Brain microvascular endothelial cell (primary cell): ENCODE data around the gene SLC25A1.
"Not testable (repeated sequence)": the region's sequence is repeated elsewhere in the genome, so short reads cannot be mapped to it uniquely, and the experiment has no call there.

Experiments
- DNase-seq: peaks from one replicate; pipeline ENCODE4 v3.0.0-alpha.2; 2020
- H3K27ac ChIP-seq: fragments of 250-450 bp; sonication (Bioruptor Pico); 2 replicates; pipeline ENCODE4 v1.5.1; 2020; ENCODE audit warnings: mild to moderate bottlenecking, moderate library complexity
- H3K27me3 ChIP-seq: fragments of 250-450 bp; sonication (Bioruptor Pico); replicated peaks from 2 replicates; pipeline ENCODE4 v1.5.1; 2020; ENCODE audit warnings: mild to moderate bottlenecking
- H3K36me3 ChIP-seq: fragments of 250-450 bp; sonication (Bioruptor Pico); replicated peaks from 2 replicates; pipeline ENCODE4 v1.5.1; 2020; ENCODE audit warnings: mild to moderate bottlenecking
- H3K4me3 ChIP-seq: 2 replicates; pipeline ENCODE4 v1.5.1; 2011; ENCODE audit warnings: low read depth, mild to moderate bottlenecking, control low read depth, low read length, moderate library complexity
- CTCF ChIP-seq: IDR thresholded peaks from 2 replicates; pipeline ENCODE4 v1.5.1; 2011; ENCODE audit warnings: low read depth, mild to moderate bottlenecking, moderate library complexity, low read length, control low read depth, inconsistent platforms; ENCODE audit errors: missing control alignments
- in situ Hi-C: cut with HindIII; loops from 2 replicates; pipeline ENCODE4 v1.10.0; 2017; ENCODE audit warnings: low sequenced_read_pairs, low pct_ligation_motif_present

Gene SLC25A1

GRCh38 chr22:19169002-19169946 is 9.3 kb downstream of the SLC25A1 start:
- TF ChIP-seq CTCF: no peak
- peak overlapping the region; percentile 42 for H3K4me3 ChIP-seq

GRCh38 chr22:19168088-19168890 is 10.2 kb downstream of the SLC25A1 start:
- no peak for DNase-seq
- in situ Hi-C loops: no loop called here
- H3K27me3 ChIP-seq: peaks cover 32% of the 10 kb centered on the region
- peak; percentile 18 for TF ChIP-seq CTCF
- no peak overlapping the region for H3K4me3 ChIP-seq
- H3K36me3 ChIP-seq: no peaks in the 10 kb centered on the region
- H3K27ac ChIP-seq: no peak overlapping the region

More at GRCh38 chr22:19169002-19169946, 9.3 kb downstream of the SLC25A1 start:
- in situ Hi-C loops: no loop called here
- H3K27ac ChIP-seq: no peak overlapping the region
- DNase-seq: no peak
- peaks cover 32% of the 10 kb centered on the region for H3K27me3 ChIP-seq
- no peaks in the 10 kb centered on the region for H3K36me3 ChIP-seq

GRCh38 chr22:19167106-19167869 is 11.2 kb downstream of the SLC25A1 start:
- no peak overlapping the region for H3K27ac ChIP-seq
- no peak for TF ChIP-seq CTCF
- in situ Hi-C loops: no loop called here
- peaks cover 32% of the 10 kb centered on the region for H3K27me3 ChIP-seq
- H3K4me3 ChIP-seq: no peak overlapping the region
- no peak for DNase-seq
- H3K36me3 ChIP-seq: no peaks in the 10 kb centered on the region

GRCh38 chr22:19166421-19166820 is 12.1 kb downstream of the SLC25A1 start:
- no peak overlapping the region for H3K4me3 ChIP-seq
- in situ Hi-C loops: no loop called here
- H3K27ac ChIP-seq: no peak overlapping the region
- no peak for TF ChIP-seq CTCF
- DNase-seq: no peak
- H3K27me3 ChIP-seq: peaks cover 32% of the 10 kb centered on the region
- H3K36me3 ChIP-seq: no peaks in the 10 kb centered on the region

GRCh38 chr22:19164425-19164824 is 14.1 kb downstream of the SLC25A1 start:
- no peaks in the 10 kb centered on the region for H3K36me3 ChIP-seq
- no peak for DNase-seq
- H3K27ac ChIP-seq: no peak overlapping the region
- TF ChIP-seq CTCF: no peak
- no peak overlapping the region for H3K4me3 ChIP-seq
- peaks cover 28% of the 10 kb centered on the region for H3K27me3 ChIP-seq
- in situ Hi-C loops: no loop called here

GRCh38 chr22:19158649-19159048 is 19.9 kb downstream of the SLC25A1 start:
- H3K27me3 ChIP-seq, DNase-seq, H3K4me3 ChIP-seq, H3K27ac ChIP-seq, H3K36me3 ChIP-seq, in situ Hi-C loops: not testable (repeated sequence)

- H3K27ac ChIP-seq, H3K4me3 ChIP-seq, H3K36me3 ChIP-seq, in situ Hi-C loops, DNase-seq: not testable (repeated sequence)
- peaks cover 25% of the 10 kb centered on the region for H3K27me3 ChIP-seq
Observed at GRCh38 chr22:19156109-19156508, 22.4 kb downstream of the SLC25A1 start.
